EH (cell line): ENCODE results near the gene POTED.
"Not testable (repeated sequence)": the region's sequence is repeated elsewhere in the genome, so short reads cannot be mapped to it uniquely, and the experiment has no call there.

Experiments
- DNase-seq: peaks from one replicate; pipeline ENCODE4 v3.0.0-alpha.2; 2015; ENCODE audit warnings: low read depth

POTED gene

GRCh38 chr21:13609477-13609876 lies at the start of gene POTED:
Gene POTED, plus strand, starts transcription at chr21:13609777. Its CDS starts 452 bp downstream, at chr21:13610229.
- DNase-seq: not testable (repeated sequence)

GRCh38 chr21:13650101-13650500 lies 40.5 kb downstream of the POTED start:
- not testable (repeated sequence) for DNase-seq

DNA sequence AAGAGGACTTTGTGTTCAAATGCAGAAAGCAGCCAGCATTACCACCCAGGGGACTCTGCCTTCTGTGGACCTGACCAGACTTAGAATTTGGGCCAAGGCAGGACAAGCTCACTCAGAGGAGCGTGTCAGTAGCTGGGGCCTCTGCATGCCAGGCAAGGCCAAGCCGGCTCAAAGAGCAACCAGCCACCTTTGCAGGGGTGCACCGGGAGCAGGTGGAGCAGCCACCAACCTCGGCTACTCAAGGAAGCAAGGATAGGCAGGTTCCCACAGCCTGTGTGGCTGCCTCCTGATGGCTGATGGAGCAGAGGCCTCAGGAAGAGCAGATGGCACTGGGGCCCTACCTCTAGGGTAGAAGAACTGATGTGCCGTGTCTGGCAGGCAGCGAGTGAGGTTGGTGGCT lies 42.2 kb downstream of the POTED start:
- DNase-seq: not testable (repeated sequence)
